GM18517 (cell line): ENCODE measurements around the gene MKRN3.

ENCODE experiments used
- ATAC-seq: cut with Tn5 transposase; IDR thresholded peaks from one replicate; pipeline ENCODE4 v1.9.1; 2021; ENCODE audit warnings: mild to moderate bottlenecking, moderate library complexity; ENCODE audit not compliant: unreplicated experiment

Gene MKRN3

GRCh38 chr15:23565395-23566070, at the start of gene MKRN3:
Gene MKRN3, plus strand, starts transcription at chr15:23565674. Its CDS starts 109 bp downstream, at chr15:23565783.
- ATAC-seq, result no peak

- no peak for ATAC-seq
These were observed 48.6 kb upstream of the MKRN3 start for GRCh38 chr15:23516866-23517265.

GRCh38 chr15:23518104-23518503, 47.4 kb upstream of the MKRN3 start:
- no peak for ATAC-seq

GRCh38 chr15:23524816-23525215, 40.7 kb upstream of the MKRN3 start:
- no peak for ATAC-seq

DNA sequence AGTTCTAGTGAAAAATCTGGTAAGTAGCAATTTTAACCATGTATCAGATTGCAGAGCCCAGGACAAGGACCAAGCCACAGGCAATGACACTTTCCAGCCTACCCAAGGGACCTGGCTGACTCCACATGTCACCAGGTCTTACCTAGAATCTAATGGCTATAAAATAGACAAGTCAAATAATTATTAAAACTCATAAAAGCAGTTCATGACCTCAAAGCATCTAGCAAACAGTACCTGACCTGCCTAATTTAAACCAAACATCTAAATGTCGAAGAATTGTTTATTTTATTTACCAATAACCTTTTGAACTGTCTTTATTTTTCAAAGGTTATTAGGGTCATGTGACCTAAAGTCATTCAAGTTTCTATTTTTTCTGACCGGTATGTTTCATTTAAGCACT, 35.6 kb upstream of the MKRN3 start:
- ATAC-seq, result no peak

DNA sequence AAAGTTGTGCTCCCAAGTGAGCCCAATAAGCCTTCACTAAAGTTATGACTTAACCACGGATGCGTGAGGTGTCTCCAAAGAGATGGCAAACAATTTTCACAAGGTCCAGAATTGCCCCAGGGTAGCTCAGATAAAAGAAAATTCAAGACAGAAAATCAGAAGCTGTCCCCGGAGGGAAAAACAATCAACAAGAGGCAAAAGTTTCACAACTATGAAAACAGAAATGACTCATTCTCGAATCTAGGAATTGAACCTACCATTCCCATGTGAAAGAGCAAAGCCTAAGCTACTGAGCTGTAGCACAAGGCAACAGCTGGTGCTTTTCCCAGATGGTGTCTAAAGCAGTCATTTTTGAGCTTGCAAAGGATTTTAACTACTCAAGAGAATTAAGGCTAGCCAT, 33.5 kb upstream of the MKRN3 start:
- no peak for ATAC-seq

GRCh38 chr15:23536659-23537058, 28.8 kb upstream of the MKRN3 start:
- no peak for ATAC-seq

- ATAC-seq, result no peak
These were observed 26.8 kb upstream of the MKRN3 start for GRCh38 chr15:23538648-23539047.

DNA sequence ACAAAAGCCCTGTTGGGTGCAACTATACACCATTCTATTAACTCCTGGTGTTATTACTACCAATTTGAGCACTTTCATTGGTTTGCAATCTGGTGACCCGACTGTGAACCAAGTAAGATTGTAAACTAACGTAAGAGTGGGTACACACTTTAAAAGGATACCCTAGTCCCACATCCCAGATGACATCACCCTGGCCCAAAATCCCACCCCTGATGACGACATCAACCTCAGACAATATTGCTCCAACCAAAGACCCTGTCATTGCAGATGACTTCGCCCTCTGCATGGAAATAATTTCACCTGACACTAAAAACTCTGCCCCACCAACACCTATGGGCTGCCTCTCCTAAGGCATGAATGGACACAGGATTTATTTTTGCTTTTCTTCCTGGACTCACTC, 25.6 kb upstream of the MKRN3 start:
- no peak for ATAC-seq

DNA sequence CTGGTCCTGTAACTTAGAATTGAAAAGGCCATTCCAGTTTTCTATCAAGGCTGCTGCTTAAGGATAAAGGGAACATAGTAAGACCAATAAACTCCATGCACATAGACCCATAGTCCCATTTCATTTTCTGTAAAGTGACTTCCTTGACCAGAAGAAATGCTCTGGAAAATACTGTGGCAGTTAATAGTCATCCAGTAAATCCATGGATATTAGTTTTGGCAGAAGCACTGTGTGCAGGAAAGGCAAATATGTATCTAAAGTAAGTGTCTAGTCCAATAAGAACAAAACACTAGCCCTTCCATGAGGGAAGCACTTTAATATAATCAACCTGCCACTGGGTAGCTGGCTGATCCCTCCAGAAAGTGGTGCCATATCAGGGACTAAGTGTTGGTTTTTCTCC, 19.3 kb upstream of the MKRN3 start:
- ATAC-seq, result no peak

DNA sequence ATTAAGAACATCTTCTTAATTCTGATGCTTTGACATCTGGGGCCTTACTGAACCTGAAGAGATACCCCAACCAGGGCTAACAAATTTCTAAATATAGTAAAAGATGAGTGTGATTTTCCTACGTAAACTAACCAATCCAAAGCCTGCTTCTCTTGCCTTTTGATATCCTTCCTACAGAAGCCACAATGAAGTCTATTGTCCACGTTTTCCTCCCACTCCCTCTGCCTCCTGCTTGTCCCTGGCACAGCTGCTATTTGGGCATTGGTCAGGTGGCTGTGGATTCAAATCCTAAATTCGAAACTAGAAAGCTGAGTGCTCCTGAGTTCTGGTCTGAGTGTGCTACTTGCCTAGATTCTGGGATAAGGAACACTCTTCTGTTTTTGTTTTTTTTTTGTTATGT, 17.4 kb upstream of the MKRN3 start:
- no peak for ATAC-seq

- no peak for ATAC-seq
These were observed 3.6 kb upstream of the MKRN3 start for GRCh38 chr15:23561914-23562313.

DNA sequence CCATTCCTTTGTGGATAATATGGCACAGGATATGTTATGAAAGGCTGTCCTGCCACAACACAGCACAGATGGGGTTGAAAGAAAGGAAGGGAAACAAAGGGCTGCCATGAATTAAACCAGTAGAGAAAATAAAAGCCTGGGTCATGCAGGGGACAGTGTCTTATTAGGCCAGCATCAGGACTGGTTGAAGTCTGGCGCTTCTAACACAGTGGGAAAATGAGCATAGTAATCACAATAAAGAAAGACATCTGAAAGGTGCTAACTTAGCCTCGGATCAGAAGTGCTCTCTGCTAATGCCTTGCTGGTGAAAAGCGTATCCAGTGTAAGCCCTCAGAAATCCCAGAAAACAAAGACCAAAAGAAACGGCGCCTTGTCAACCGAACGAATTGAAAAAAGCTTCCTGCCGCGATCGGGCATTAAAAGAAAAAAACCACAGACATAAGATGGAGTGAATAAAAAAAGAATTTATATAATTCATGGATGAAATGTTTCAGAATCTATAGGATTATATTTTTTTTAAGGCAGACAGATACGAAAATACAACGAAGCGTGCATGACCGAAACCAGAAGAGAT, 566 bp upstream of the MKRN3 start:
- no peak for ATAC-seq

DNA sequence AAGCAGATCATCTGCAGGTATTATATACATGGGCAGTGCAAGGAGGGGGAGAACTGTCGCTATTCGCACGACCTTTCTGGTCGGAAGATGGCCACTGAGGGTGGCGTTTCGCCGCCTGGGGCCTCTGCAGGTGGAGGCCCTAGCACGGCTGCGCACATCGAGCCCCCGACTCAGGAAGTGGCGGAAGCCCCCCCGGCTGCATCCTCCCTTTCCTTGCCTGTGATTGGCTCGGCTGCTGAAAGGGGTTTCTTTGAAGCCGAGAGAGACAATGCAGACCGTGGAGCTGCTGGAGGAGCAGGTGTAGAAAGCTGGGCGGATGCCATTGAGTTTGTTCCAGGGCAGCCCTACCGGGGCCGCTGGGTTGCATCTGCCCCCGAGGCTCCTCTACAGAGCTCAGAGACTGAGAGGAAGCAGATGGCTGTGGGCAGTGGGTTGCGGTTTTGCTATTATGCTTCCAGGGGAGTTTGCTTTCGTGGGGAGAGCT, 639 bp downstream of the MKRN3 start:
- no peak for ATAC-seq

- no peak for ATAC-seq
These were observed 1.2 kb downstream of the MKRN3 start for GRCh38 chr15:23566651-23567050.

DNA sequence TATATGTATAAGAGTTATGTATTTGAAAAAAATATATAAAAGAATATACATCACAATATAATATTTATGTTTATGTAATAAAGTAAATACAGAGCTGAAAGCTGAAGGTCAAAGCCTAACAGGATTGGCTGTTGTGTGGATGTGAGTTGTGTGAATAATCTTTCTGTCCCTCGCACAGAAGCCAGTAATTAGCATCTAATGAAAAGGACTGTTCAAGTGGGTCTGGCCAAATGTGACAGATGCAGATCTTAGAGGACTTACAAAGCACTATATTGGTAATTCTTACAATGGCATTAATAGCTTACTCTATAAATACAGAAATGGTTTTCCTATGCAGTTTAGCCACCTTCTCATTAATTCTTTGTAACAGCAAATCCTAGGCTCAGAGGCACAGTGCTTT, 2.4 kb downstream of the MKRN3 start:
- ATAC-seq, result no peak

- ATAC-seq, result no peak
These were observed 3.9 kb downstream of the MKRN3 start for GRCh38 chr15:23569151-23569925.

DNA sequence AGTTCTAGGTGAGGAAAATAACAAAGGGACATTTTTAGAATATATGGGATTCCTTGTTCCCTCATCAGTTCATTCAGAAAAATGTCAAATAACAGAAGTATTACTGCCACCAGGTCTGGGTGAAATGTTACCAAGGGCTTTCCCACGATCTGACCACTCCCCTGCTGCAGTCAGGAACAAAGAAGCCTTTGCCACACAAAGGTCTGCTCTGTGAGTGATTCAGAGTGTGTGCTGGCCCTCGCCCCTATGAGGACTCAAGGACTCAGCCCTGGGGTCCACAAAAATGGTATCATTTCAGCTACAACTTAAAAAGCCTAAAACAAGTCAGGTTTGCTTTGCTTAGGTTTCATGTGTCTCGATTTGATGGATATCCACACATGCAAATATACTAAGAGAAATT, 5.0 kb downstream of the MKRN3 start:
- no peak for ATAC-seq

DNA sequence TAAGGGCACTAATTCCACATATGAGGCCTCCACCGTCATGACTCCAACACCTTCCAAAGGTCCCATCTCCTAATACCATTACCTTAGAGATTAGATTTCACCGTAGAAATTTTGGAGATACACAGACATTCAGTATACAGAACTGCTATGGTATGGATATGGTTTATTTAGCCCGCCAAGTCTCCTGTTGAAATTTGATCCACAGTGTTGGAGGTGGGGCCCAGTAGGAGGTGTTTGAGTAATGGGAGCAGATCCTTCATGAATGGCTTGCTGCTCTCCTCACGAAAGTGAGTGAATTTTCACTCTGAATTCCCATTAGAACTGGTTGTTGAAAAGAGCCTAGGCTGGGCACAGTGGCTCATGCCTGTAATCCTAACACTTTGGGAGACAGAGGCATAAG, 7.4 kb downstream of the MKRN3 start:
- ATAC-seq, result no peak

- no peak for ATAC-seq
These were observed 9.3 kb downstream of the MKRN3 start for GRCh38 chr15:23574742-23575141.

DNA sequence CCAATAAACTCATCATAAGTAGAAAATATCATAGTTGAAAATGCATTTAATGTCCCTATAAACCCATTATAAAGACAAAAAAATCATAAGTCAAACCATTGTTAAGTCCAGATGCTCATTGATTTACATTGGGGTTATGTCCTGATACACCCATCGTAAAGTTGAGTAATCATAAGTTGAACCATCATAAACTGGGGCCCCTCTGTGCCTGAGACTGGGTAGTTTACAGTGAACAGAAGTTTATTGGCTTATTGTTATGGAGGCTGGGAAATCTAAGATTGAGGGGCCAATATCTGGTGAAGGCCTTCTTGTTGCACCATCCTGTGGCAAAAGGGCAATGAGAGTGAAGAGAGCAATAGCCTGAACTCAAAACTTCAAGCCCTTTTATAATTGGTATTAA, 10.6 kb downstream of the MKRN3 start:
- no peak for ATAC-seq

DNA sequence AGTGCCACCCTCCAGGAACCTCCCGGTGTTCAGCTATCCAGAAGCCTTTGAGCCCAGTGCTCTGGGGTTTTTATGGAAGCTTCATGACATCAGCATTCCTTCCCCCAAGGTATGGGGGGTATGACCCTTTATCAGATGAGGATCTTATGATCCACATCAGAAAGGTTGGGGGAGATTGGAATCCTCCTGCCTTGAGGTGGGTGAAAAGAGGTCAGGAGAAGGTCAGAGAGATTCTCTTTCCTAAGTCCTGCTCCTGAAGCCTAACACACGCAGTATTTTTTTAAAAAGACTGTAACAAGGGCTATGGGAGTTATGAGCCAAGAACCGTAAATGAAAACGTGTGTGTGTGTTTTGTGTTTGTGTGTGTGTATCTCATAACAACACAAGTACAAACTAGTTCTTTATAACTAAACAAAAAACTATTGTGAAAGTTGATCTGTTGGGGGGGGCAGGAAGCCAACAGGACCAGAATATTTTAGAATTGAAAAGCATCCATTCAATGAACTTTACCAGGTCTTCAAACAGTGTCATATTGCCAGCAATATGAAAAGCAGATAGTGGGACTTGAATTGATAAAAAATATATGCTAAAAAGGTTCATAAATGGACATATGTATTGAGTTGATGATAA, 13.2 kb downstream of the MKRN3 start:
- ATAC-seq, result no peak
